HG02798 (cell line): ENCODE results near the gene ZC3H10.

Source experiments
- ATAC-seq: cut with Tn5 transposase; IDR thresholded peaks from one replicate; pipeline ENCODE4 v1.9.1; 2021; ENCODE audit warnings: mild to moderate bottlenecking; ENCODE audit not compliant: unreplicated experiment, poor library complexity

The ZC3H10 gene

DNA sequence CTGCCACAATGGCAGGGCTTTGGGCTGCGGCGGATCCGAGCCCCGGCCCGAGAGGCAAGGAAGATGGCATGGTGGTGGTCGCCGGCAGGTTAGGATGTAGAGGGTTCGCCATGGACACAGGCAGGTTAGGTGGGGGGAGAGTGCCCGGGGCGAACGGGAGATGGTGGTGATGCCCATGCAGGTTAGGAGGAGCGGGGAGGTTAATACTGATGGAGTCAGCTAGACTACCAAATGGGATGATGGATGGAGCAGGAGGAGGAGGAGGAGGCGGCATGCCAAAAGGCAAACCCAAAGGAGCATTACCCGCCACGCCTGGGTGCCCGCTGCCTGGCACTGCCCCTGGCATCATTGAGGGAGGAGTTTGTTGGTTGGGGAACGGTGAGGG, 46.3 kb downstream of the ZC3H10 start:
- ATAC-seq: no peak

GRCh38 chr12:56165369-56165768, 47.3 kb downstream of the ZC3H10 start:
- ATAC-seq: no peak

DNA sequence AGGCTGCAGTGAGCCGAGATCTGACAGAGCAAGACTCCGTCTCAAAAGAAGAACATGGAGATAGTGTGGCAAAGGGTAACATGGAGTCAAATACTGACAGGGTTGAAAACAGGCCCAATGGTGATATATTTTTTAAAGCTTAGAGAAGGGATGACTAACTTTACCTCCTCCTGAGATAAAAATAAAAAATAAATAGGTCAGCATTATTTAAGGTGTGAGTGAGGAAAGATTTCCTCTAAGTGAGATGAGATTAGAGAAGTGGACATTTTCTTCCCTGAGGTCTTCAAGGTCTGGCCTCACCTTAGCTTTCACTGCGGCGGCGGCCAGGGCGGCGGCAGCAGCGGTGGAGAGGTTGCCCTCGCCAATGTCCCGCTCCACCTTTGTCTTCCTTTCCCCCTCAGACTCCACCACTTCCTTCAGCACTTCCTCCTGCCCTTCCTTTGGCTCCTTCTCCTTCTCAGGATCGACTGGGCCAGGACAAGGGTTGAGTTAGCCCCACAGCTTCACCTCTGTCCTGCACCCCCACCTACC, 51.2 kb downstream of the ZC3H10 start:
- ATAC-seq: no peak

DNA sequence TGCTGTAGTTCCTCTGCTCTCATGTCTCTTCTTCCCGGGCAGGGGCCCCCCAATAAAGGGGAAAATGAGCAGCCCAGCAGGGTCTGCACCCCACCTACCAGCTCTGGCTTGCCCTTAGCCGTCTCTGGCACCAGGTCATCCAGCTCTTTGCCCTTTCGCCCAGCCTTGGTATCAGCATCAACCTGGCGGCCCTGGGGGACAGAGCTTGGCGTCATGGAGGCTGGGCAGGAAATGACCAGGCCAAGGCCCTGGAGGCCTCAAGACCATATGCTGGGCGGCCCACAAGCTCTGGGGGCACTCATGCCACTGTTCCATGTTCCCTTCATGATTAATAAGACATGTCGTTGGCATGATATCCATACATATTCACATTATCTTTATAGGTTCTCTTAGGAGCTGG, 54.8 kb downstream of the ZC3H10 start:
- no peak for ATAC-seq
